Measurements from ENCODE around the gene MAGEB6B. TPM values are rescaled to one million over a fixed set of nuclear protein-coding genes. Genes with fewer than 3 reads are reported as not detected.

The MAGEB6B gene, protein sequence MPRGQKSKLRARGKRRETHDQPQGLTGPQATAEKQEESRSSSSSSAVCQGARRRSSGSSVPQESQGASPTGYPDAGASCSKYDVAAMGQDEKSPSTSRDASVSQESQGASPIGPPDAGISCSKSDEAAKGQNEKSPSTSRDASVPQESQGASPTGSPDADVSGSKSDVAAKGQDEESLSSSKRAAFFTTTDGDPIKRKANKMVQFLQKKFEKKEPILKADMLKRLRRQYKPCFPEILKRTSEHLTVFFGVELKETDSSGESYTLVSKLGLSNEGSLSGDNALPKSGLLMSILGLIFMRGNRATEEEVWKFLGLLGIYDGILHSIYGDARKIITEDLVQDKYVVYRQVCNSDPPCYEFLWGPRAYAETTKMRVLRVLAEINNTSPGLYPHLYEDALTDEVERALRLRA
- total RNA-seq: not detected in 2 replicates

DNA sequence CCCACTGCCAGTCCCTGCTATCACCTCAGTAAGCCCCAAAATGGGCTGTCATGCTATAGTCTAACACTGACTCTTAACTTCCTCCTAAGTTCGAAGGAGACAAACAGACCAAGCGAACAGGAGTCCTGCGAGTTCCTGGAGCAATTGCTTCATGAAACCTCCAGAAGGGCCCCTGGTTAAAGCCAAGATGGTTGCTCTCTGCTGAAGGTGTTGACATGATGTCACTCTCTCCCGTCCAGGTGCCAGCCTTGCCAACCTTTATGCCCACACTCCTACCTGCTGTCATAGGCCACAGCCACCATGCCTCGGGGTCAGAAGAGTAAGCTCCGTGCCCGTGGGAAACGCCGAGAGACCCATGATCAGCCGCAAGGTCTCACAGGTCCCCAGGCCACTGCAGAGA is at the start of gene MAGEB6B:
TSS of gene MAGEB6B (plus strand) at position 301 of the 400 bp plus-strand sequence. CDS start at position 301, 0 bp downstream.

DNA sequence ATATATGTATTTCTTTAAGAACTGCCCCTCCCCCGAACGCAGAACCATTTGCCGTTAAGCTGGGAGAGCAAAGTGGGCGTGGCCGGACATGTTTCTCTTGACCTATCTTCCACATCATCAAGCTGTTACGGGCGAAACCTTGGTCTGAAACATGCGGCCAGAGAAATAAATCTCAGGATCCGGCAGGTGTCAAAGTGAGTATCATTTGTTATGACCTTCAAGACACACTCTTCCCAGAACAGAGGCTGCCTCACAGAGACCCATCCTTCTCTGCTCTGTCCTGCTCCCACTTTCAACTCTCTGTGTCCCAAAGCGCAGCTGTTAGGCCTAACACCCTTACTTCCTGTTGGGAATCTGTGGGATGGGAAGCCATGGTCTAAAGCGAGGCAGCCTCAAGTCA is 22.1 kb upstream of the MAGEB6B start, which contains the start of gene MAGEB18:
TSS of gene MAGEB18 (plus strand) at position 70 of the 400 bp plus-strand sequence. CDS start 643 bp downstream, outside the sequence.

DNA sequence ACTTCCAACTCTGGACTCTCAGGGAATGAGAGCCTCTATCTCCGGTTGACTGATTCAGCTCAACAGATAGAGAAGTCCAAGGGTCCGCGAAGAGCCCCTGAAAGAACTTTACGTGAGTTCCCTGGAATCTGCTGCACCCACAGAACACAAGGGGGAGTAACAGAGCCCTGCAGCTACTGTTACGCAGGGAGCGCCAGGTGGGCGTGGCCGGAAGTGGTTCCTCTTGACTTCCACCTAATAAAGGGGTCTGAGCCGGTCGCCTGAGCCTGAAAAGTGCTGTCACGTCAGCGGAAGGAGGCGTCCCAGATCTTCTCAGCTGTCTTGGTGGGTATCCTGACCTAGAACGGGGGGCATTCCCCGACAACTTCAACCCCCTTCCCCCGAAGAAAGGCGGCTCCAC is 31.8 kb downstream of the MAGEB6B start, which contains the start of gene MAGEB6:
TSS of gene MAGEB6 (plus strand) at position 237 of the 400 bp plus-strand sequence. CDS start 1,407 bp downstream, outside the sequence.

Other genes with a start within 250 kb of the MAGEB6B start
- gene MAGEB18, start 22.3 kb upstream of the MAGEB6B start, total RNA-seq: not detected in 2 replicates
- gene MAGEB6, start 31.8 kb downstream of the MAGEB6B start, total RNA-seq: not detected in 2 replicates
- not detected in 2 replicates for gene MAGEB5, start 55.6 kb downstream of the MAGEB6B start, total RNA-seq

Data from hair follicle dermal papilla cell (primary cell).